Activated naive CD8-positive, alpha-beta T cell (primary cell): ENCODE data around the gene NFXL1.
"Not testable (repeated sequence)": the region's sequence is repeated elsewhere in the genome, so short reads cannot be mapped to it uniquely, and the experiment has no call there.

Experiments used
- H3K27ac Mint-ChIP-seq: one replicate; pipeline ENCODE4 v1.8.0; 2021; ENCODE audit warnings: mixed read lengths
- H3K27me3 Mint-ChIP-seq: one replicate; pipeline ENCODE4 v1.8.0; 2021; ENCODE audit warnings: mixed read lengths
- H3K36me3 Mint-ChIP-seq: one replicate; pipeline ENCODE4 v1.8.0; 2021; ENCODE audit warnings: mixed read lengths
- H3K4me1 Mint-ChIP-seq: one replicate; pipeline ENCODE4 v1.8.0; 2021; ENCODE audit warnings: low read depth, mixed read lengths
- H3K4me3 Mint-ChIP-seq: one replicate; pipeline ENCODE4 v1.8.0; 2021; ENCODE audit warnings: mild to moderate bottlenecking, mixed read lengths
- H3K9me3 Mint-ChIP-seq: one replicate; pipeline ENCODE4 v1.8.0; 2021; ENCODE audit warnings: low read depth, mixed read lengths

NFXL1 gene

GRCh38 chr4:47917163-47917562, 2.8 kb upstream of the NFXL1 start:
- peaks cover 18% of the 10 kb centered on the region for H3K4me1 Mint-ChIP-seq
- H3K27ac Mint-ChIP-seq, H3K36me3 Mint-ChIP-seq, H3K27me3 Mint-ChIP-seq, H3K9me3 Mint-ChIP-seq, H3K4me3 Mint-ChIP-seq: not testable (repeated sequence)

- H3K4me3 Mint-ChIP-seq, result peak overlapping the region; percentile 98
- H3K27ac Mint-ChIP-seq, result no peak overlapping the region
These were observed 995 bp upstream of the NFXL1 start for GRCh38 chr4:47915378-47915777.

GRCh38 chr4:47914926-47915237, 499 bp upstream of the NFXL1 start:
- Mint-ChIP-seq H3K4me1 (peaks cover 35% of the 10 kb centered on the region), H3K36me3 (peaks cover 10% of the 10 kb centered on the region), H3K4me3 (peak overlapping the region; percentile 98), H3K27ac (peak overlapping the region; percentile 88), H3K27me3 (no peaks in the 10 kb centered on the region), H3K9me3 (no peaks in the 10 kb centered on the region)

More at GRCh38 chr4:47915378-47915777, 995 bp upstream of the NFXL1 start:
- H3K4me1 Mint-ChIP-seq, result peaks cover 32% of the 10 kb centered on the region
- H3K9me3 Mint-ChIP-seq, result no peaks in the 10 kb centered on the region
- H3K27me3 Mint-ChIP-seq, result peaks cover 2% of the 10 kb centered on the region
- H3K36me3 Mint-ChIP-seq, result peaks cover 9% of the 10 kb centered on the region

GRCh38 chr4:47913861-47914219, 543 bp downstream of the NFXL1 start:
- Mint-ChIP-seq H3K9me3 (no peaks in the 10 kb centered on the region), H3K4me1 (peaks cover 38% of the 10 kb centered on the region), H3K36me3 (peaks cover 13% of the 10 kb centered on the region), H3K4me3 (peak overlapping the region; percentile 98), H3K27me3 (no peaks in the 10 kb centered on the region), H3K27ac (peak overlapping the region; percentile 96)

GRCh38 chr4:47913330-47913729, 1.1 kb downstream of the NFXL1 start:
- peaks cover 15% of the 10 kb centered on the region for H3K36me3 Mint-ChIP-seq
- H3K4me1 Mint-ChIP-seq, result peaks cover 40% of the 10 kb centered on the region
- no peaks in the 10 kb centered on the region for H3K27me3 Mint-ChIP-seq
- peak overlapping the region; percentile 98 for H3K4me3 Mint-ChIP-seq
- peak overlapping the region; percentile 96 for H3K27ac Mint-ChIP-seq
- no peaks in the 10 kb centered on the region for H3K9me3 Mint-ChIP-seq

GRCh38 chr4:47907089-47907646, 7.2 kb downstream of the NFXL1 start:
- no peak overlapping the region for H3K27ac Mint-ChIP-seq
- peaks cover 28% of the 10 kb centered on the region for H3K4me1 Mint-ChIP-seq
- H3K4me3 Mint-ChIP-seq, result no peak overlapping the region
- H3K36me3 Mint-ChIP-seq, result peaks cover 24% of the 10 kb centered on the region
- no peaks in the 10 kb centered on the region for H3K27me3 Mint-ChIP-seq
- H3K9me3 Mint-ChIP-seq, result no peaks in the 10 kb centered on the region

- no peaks in the 10 kb centered on the region for H3K4me1 Mint-ChIP-seq
- no peak overlapping the region for H3K27ac Mint-ChIP-seq
- no peak overlapping the region for H3K4me3 Mint-ChIP-seq
- H3K9me3 Mint-ChIP-seq, result no peaks in the 10 kb centered on the region
- H3K27me3 Mint-ChIP-seq, result no peaks in the 10 kb centered on the region
- H3K36me3 Mint-ChIP-seq, result peaks cover 14% of the 10 kb centered on the region
These were observed 14.7 kb downstream of the NFXL1 start for GRCh38 chr4:47899639-47900038.

- Mint-ChIP-seq H3K4me3 (no peak overlapping the region), H3K9me3 (no peaks in the 10 kb centered on the region), H3K36me3 (peaks cover 23% of the 10 kb centered on the region), H3K27me3 (no peaks in the 10 kb centered on the region), H3K27ac (no peak overlapping the region), H3K4me1 (peaks cover 6% of the 10 kb centered on the region)
These were observed 22.5 kb downstream of the NFXL1 start for GRCh38 chr4:47891928-47892327.

- Mint-ChIP-seq H3K27ac (no peak overlapping the region), H3K4me3 (no peak overlapping the region), H3K9me3 (no peaks in the 10 kb centered on the region), H3K36me3 (peaks cover 16% of the 10 kb centered on the region), H3K4me1 (peaks cover 2% of the 10 kb centered on the region), H3K27me3 (no peaks in the 10 kb centered on the region)
These were observed 32.2 kb downstream of the NFXL1 start for GRCh38 chr4:47882228-47882627.

- no peak overlapping the region for H3K4me3 Mint-ChIP-seq
- H3K36me3 Mint-ChIP-seq, result peaks cover 26% of the 10 kb centered on the region
- H3K27me3 Mint-ChIP-seq, result no peaks in the 10 kb centered on the region
- H3K9me3 Mint-ChIP-seq, result no peaks in the 10 kb centered on the region
- H3K4me1 Mint-ChIP-seq, result peaks cover 3% of the 10 kb centered on the region
- H3K27ac Mint-ChIP-seq, result no peak overlapping the region
These were observed 34.9 kb downstream of the NFXL1 start for GRCh38 chr4:47879458-47879857.

GRCh38 chr4:47876784-47877546, 37.4 kb downstream of the NFXL1 start:
- Mint-ChIP-seq H3K27me3 (no peaks in the 10 kb centered on the region), H3K27ac (no peak overlapping the region), H3K4me3 (no peak overlapping the region), H3K36me3 (peaks cover 38% of the 10 kb centered on the region), H3K4me1 (peaks cover 10% of the 10 kb centered on the region), H3K9me3 (no peaks in the 10 kb centered on the region)

- Mint-ChIP-seq H3K27me3 (no peaks in the 10 kb centered on the region), H3K4me3 (no peak overlapping the region), H3K4me1 (peaks cover 10% of the 10 kb centered on the region), H3K9me3 (no peaks in the 10 kb centered on the region), H3K27ac (no peak overlapping the region), H3K36me3 (peaks cover 38% of the 10 kb centered on the region)
These were observed 38.1 kb downstream of the NFXL1 start for GRCh38 chr4:47876310-47876709.

- H3K4me3 Mint-ChIP-seq, result no peak overlapping the region
- H3K9me3 Mint-ChIP-seq, result no peaks in the 10 kb centered on the region
- H3K36me3 Mint-ChIP-seq, result peaks cover 42% of the 10 kb centered on the region
- no peaks in the 10 kb centered on the region for H3K27me3 Mint-ChIP-seq
- peak overlapping the region; percentile 41 for H3K27ac Mint-ChIP-seq
- peaks cover 8% of the 10 kb centered on the region for H3K4me1 Mint-ChIP-seq
These were observed 40.4 kb downstream of the NFXL1 start for GRCh38 chr4:47873877-47874541.

- Mint-ChIP-seq H3K4me3 (no peak overlapping the region), H3K4me1 (no peaks in the 10 kb centered on the region), H3K27me3 (no peaks in the 10 kb centered on the region), H3K27ac (no peak overlapping the region), H3K36me3 (peaks cover 30% of the 10 kb centered on the region), H3K9me3 (no peaks in the 10 kb centered on the region)
These were observed 50.9 kb downstream of the NFXL1 start for GRCh38 chr4:47863486-47863885.

- no peak overlapping the region for H3K4me3 Mint-ChIP-seq
- no peak overlapping the region for H3K27ac Mint-ChIP-seq
- peaks cover 28% of the 10 kb centered on the region for H3K36me3 Mint-ChIP-seq
- H3K27me3 Mint-ChIP-seq, result no peaks in the 10 kb centered on the region
- H3K9me3 Mint-ChIP-seq, result no peaks in the 10 kb centered on the region
- no peaks in the 10 kb centered on the region for H3K4me1 Mint-ChIP-seq
These were observed 52.1 kb downstream of the NFXL1 start for GRCh38 chr4:47862297-47862696.
